Measurements from ENCODE around the gene MRGPRX1. TPM values are rescaled to one million over a fixed set of nuclear protein-coding genes. Genes with fewer than 3 reads are reported as not detected.

Gene MRGPRX1
- total RNA-seq, 2 experiments from 2014 or later = not detected

Other genes starting within 250 kb of the MRGPRX1 start
- 1 to 10 TPM; 5.2 to 6.1 TPM for gene TMEM86A, start 240.6 kb downstream of the MRGPRX1 start, total RNA-seq
- 1 to 10 TPM; 2.9 to 4.1 TPM for gene IGSF22, start 213.2 kb downstream of the MRGPRX1 start, total RNA-seq
- gene PTPN5, start 147.6 kb downstream of the MRGPRX1 start, total RNA-seq = not detected
- gene MRGPRX2, start 121.3 kb upstream of the MRGPRX1 start, total RNA-seq = not detected
- 1 to 10 TPM; 3.1 to 3.5 TPM for gene ZDHHC13, start 177.8 kb upstream of the MRGPRX1 start, total RNA-seq

Measured in CD8-positive, alpha-beta T cell (primary cell).